NCI-H510A (cell line): ENCODE measurements around the gene WFDC6.
"Not testable (repeated sequence)": the region's sequence is repeated elsewhere in the genome, so short reads cannot be mapped to it uniquely, and the experiment has no call there.

Experiments
- DNase-seq: peaks from one replicate; lab custom pipeline; 2025; lab: John Stamatoyannopoulos, UW

The WFDC6 gene

GRCh38 chr20:45539382-45539781 lies at the start of gene WFDC6:
Gene WFDC6, minus strand, starts transcription at chr20:45539482. Its CDS starts 75 bp downstream, at chr20:45539407.
- no peak for DNase-seq

GRCh38 chr20:45588800-45589199 lies 49.5 kb upstream of the WFDC6 start:
- DNase-seq, result no peak

DNA sequence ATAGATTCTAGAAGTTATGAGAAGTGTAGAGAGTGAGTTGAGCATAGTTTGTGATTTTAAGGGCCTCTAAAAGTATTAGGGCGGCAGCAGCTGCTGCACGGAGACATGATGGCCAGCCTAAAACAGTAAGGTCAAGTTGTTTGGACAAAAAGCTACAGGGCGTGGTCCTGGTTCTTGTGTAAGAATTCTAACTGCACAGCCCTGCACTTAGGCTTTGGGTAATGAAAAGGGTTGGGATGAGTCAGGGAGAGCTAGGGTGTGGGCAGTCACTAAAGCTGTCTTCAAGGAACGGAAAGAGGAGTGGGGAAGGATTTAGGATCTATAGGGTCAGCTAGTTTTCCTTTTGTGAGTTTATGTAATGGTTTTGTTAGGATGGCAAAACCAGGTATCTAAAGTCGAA lies 46.7 kb upstream of the WFDC6 start:
- DNase-seq, result not testable (repeated sequence)

- DNase-seq, result not testable (repeated sequence)
Observed at GRCh38 chr20:45584294-45584693, 45.0 kb upstream of the WFDC6 start.

GRCh38 chr20:45583502-45583901 lies 44.2 kb upstream of the WFDC6 start:
- DNase-seq, result no peak

- no peak for DNase-seq
Observed at GRCh38 chr20:45581702-45582101, 42.4 kb upstream of the WFDC6 start.

DNA sequence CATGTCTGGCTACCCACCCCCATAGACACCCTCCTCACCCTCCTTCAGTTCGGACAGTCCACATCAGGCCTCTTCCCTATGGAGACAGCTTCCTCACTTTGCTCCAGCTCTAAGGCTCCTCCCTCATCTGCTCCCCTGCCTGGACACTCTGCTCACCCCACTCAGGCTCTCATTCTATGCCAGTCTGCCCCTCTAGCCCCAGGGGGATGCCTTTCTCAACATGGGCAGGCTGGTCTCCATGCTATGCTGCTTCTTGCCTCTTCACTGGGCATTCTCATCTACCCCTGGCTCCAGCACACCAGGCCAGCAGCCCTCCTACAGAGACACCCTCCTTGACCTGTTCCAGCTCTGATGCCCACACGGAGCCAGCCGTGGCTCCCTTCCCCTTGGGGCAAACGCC lies 39.9 kb upstream of the WFDC6 start, which contains the start of gene WFDC8:
WFDC8 (minus strand) TSS at position 101 of the 400 bp plus-strand sequence; CDS start at position 64, 37 bp downstream.
- no peak for DNase-seq

DNA sequence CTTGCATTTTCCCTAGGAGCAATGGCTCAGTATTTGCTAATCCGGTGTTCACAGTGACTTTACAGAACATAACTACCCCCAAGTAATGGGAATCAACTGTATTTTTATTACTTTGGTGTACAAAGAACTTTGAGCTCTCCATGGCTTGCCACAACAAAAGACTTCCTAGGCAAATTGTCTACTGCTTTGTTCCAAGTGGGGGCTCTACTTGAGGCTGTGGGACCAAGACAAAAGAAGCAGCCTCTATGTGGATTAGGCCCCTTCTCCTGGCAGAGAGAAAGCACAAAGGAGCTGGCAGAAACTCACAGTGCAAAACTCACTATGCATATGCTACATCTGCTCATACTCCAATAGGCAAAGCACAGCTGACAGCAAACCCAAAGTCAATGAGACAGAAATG lies 38.9 kb upstream of the WFDC6 start:
- DNase-seq, result no peak

DNA sequence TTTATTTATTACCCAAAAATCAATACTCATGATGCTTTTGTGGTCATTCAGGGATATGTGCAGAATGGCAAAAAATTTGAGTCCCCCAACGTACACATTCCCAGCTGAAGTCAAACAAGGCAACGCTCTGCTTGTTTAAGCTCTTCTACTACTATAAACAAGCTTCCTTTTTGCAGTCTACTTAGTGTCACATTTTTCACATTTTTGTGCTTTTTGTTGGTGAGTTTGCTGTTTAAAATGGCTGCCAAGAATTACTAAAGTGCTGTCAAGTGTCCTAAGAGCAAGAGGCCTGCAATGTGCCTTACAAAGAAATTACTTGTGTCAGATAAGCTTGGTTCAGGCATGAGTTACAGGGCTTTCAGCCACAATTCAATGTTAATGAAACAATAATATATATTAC lies 37.7 kb upstream of the WFDC6 start:
- no peak for DNase-seq

- no peak for DNase-seq
Observed at GRCh38 chr20:45575931-45576330, 36.6 kb upstream of the WFDC6 start.

DNA sequence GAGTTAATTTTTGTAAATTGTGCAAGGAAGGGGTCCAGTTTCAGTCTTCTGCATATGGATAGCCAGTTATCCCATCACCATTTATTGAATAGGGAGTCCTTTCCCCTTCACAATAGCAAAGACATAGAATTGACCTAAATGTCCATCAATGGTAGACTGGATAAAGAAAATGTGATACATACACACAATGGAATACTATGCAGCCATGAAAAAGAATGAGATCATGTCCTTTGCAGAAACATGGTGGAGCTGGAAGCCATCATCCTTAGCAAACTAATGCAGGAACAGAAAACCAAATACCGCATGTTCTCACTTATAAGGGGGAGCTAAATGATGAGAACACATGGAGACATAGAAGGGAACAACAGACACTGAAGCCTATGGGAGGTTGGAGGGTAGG lies 30.4 kb upstream of the WFDC6 start:
- not testable (repeated sequence) for DNase-seq

- DNase-seq, result no peak
Observed at GRCh38 chr20:45564760-45565276, 25.5 kb upstream of the WFDC6 start.

GRCh38 chr20:45555198-45555597 lies 15.9 kb upstream of the WFDC6 start:
- no peak for DNase-seq

DNA sequence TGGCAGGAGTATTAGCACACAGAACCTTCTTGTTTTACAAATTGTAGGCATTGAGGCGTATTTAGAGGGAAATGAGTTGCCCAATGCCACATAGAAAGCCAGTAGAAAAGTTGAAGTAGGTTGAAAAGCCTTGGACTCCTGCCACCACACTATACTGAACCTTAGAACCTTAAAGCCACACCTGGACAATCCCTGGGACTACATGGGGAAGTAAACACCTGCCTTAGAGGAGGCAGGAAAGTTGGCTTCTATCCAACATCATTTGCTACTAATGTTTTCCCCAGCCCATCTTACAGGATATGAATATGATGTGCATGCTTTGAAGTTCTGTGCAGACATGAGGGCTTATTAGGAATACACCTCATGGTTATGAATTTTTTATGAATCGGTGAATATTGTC lies 13.2 kb upstream of the WFDC6 start:
- peak; percentile 62 for DNase-seq

- DNase-seq, result no peak
Observed at GRCh38 chr20:45550765-45551164, 11.5 kb upstream of the WFDC6 start.

DNA sequence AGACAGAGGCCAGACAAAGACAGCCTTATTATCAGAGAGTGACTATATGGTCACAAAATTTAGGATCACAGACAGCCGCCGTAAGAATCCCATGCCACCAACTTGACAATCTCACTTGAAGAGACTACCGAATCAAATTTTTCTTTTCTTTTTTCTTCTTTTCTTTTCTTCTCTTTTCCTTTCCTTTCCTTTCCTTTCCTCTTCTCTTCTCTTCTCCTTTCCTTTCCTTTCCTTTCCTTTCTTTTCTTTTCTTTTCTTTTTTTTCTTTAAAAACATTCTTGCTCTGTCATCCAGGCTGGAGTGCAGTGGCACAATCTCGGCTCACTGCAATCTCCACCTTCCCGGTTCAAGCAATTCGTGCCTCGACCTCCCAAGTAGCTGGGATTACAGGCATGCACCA lies 9.1 kb upstream of the WFDC6 start:
- no peak for DNase-seq

DNA sequence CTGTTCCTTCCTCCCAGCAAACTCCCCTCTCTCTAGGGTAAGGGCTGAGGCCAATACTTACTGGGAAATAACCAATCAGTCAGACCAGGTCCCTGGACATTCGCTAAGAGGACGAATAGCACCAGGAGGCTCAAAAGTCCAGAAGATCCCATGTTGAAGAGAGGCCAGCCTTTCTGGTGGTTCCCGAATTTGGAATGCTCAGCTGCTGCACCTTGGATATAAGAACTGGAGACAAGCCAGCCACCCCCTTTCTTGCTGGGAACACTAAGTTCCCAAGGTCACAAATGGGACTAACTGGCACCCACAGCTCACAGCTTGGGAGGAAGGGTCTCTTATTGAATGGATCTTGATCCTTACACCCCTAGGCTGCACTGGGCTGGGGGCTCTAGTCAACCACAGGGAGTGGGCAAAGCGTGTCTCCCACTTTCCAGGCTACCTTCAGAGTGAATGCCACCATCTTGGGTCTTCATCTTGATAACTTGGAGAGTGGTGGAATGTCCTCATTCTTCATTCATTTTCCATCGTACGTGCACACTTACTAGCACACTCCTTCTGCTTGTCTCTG lies 8.0 kb upstream of the WFDC6 start, which contains the start of gene EPPIN:
EPPIN (minus strand) TSS at position 196 of the 565 bp plus-strand sequence; CDS start at position 152, 44 bp downstream.
- no peak for DNase-seq

GRCh38 chr20:45545754-45546453 lies 6.6 kb upstream of the WFDC6 start:
- no peak for DNase-seq

DNA sequence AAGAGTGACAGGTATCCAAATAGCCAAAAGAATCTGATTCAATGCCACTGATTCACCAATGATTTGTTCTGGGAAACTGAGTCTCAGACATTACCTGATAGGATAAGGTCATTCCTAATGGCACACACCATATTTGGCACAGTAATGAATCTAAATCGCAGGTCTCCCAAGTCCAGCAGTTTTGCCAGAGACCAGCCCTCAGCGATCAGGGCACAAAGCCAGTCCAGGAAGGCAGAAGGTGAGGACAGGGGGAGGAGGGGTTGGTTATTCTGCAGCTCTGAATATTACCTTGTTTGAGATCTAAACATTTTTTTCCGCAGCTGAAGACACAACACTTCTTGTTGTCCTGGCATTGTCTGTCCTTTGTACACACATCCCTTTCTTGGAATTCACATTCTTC lies 6.1 kb upstream of the WFDC6 start:
- DNase-seq, result no peak

- DNase-seq, result no peak
Observed at GRCh38 chr20:45538209-45538799, 978 bp downstream of the WFDC6 start.

GRCh38 chr20:45527294-45527693 lies 12.0 kb downstream of the WFDC6 start:
- no peak for DNase-seq

DNA sequence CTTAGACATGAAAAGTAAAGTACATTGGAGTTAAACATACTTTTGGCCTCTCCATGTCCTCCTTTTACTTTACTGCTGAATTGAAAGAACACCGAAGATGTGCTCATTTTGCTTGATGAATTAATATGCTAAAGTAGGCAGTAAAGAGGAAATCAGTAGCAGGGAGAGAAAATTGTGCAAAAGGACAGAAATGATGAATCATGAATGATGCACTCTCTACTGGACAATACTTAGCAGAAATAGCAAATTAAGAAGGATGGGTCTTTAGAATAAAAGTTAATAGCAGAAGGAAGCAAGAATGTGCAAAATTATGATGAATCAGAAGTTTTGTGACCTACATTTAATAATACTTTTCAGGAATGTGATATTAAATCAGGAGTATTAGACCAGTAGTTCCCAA lies 15.5 kb downstream of the WFDC6 start:
- no peak for DNase-seq

DNA sequence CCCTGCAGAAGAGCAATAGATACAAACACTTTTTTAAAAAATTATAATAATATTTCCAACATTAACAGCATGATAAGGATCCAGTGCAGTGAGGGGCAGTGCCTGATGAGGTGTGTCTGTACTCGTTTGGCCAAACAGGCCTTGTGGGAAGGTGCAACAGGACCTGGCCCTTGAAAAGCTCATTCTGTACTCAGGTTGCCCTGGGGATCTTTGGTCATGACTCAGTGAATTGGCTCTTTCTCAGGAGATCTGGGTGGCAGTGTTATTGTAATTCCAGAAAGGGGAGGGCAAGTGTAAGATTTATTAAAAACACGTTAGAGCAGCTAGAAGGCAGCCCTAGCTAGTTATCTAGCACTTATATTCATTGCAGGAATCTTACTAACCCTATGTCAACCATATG lies 21.0 kb downstream of the WFDC6 start:
- DNase-seq, result no peak
